CD4-positive, alpha-beta T cell treated with Interleukin-4 for 4 hours (primary cell): ENCODE measurements around the gene DCLRE1A.
"Not testable (repeated sequence)": the region's sequence is repeated elsewhere in the genome, so short reads cannot be mapped to it uniquely, and the experiment has no call there.

Experiments
- DNase-seq: peaks from one replicate; pipeline ENCODE4 v3.0.0-alpha.2; 2020

The DCLRE1A gene

GRCh38 chr10:113857210-113857609 lies 3.3 kb upstream of the DCLRE1A start:
- no peak for DNase-seq

DNA sequence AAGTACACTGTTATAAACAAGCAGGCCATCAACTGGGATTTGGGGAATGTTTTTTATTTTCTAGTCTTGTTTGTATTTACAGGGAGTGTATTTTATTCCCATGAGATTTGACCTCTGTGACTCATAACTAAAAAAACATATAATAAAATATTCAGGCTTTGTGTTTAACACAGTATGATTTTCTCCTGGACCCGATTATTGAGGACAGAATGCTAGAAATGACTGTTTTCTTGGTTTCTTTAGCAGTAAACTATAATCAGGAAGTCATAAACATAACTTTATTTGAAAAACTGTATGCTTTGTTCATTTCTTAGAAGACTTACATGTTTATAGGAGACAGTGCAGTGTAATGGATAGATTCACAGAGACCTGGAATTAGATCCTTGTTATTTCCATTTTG lies 2.7 kb upstream of the DCLRE1A start:
- no peak for DNase-seq

DNA sequence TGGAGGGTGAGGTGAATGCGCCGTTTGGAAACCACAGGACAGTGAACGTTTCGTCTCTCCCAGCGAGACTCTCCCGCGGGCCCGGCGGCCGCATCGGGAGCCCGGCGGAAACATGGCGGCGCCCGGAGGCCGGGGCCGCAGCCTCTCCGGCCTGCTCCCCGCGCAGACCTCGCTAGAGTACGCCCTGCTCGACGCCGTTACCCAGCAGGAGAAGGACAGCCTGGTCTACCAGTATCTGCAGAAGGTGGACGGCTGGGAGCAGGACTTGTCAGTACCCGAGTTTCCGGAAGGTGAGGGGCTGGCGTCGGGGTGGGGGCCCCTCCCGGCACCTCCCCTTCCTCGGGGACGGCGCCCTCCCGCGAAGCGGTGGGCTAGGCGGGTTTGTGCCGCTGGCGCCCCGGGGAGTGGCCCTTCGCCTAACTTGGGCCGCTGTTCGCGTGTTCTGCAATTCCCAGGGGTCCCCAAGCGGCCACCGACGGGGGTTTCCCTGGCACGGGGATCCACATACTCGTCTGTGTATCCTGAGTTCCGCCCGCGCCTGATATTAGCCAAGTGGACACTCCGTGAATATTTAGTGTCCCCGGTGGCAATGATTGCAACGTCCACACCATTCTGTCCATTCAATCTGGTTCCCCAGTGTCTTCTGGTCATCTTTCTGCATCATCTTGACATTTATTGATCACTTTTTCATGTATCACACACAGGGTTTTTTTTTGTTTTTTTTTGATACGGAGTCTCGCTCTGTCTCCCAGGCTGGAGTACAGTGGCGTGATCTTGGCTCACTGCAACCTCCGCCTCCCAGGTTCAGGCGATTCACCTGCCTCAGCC lies 1.1 kb upstream of the DCLRE1A start:
- peak; percentile 34 for DNase-seq

- no peak for DNase-seq
Measured at GRCh38 chr10:113853578-113854012, 287 bp downstream of the DCLRE1A start.

GRCh38 chr10:113849946-113850345 lies 3.9 kb downstream of the DCLRE1A start:
- DNase-seq, result no peak

DNA sequence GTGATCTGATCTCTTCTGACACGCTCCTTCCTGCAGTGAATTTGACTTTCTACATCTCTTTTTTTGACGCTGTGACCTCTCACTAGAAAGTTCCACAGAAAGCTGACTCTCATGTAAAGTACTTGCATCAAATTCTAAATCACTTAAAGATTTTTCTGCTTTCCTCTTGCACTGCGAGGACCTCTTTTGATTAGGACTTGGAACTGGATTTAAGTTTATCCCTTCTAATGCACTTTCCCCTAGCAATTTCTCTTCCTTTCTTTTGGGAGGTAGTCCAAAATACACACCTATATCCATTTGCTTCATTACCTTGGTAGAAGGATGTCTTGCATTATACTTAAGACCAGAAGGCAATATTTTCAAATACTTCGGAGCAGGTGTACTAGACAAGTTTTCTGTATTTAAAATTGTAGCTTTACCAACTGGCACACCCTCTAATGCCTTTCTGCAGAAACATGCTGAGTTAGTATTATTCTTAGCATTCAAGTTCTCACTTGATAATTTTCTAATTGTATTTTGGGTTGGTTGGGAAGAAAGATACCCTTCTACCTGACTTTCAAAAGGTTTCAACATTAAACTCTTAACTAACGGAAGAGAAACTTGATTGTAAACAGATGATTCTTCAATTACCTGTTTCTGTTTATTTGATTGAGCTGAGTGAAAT lies 4.6 kb downstream of the DCLRE1A start:
- no peak for DNase-seq

- no peak for DNase-seq
Measured at GRCh38 chr10:113846036-113846435, 7.8 kb downstream of the DCLRE1A start.

DNA sequence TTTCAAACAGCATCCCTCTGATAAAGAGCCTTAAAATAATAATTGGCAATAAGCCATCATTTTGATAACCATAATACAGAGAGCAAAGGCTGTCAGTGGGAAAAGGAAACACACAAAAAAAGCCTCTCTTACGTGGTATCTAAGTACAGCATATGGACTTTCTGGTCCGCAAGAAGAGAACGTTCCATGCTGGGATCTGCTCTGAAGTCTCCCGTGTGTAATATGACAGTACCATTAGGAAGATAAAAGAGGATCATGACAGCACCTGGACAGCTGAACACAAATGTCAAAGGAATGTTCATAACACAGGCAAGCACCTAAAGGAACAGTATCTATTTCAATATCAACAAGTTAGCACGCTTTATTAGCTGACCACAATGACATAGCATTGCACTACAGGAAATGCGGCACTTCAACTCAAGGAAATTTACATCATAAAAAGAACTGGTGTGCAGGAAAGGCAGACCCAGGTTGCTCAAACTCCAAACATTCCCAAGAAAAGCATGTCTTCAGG lies 9.9 kb downstream of the DCLRE1A start:
- DNase-seq, result no peak

DNA sequence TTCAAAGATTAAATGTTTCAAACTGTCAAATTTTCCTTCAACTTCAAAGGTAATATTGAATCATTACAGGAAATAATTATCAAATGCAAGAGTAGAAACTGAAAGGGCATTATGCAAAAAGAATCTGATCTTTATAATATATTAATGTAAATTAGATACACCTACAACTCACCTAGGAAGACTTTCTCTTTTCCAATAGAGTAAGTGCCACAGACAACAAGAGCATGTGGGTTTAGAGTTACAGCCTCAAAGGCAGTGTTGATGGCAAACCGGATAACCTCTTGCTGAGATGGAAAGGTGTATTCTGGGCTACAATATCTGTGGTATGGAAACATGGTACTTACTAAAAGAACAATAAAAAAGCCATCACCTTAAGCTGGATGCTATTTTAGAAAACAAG lies 11.7 kb downstream of the DCLRE1A start:
- no peak for DNase-seq

DNA sequence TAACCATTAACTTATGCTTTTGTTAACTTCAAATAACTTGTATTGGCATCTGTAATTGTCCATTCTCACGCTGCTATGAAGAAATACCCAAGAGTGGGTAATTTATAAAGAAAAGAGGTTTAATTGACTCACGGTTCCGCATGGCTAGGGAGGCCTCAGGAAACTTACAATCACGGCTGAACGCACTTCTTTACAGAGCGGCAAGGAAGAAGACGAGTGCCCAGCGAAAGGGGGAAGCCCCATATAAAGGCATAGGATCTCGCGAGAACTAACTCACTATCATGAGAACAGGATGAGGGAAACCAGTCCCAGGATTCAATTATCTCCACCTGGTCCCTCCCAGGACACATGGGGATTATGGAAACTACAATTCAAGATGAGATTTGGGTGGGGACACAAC lies 25.3 kb downstream of the DCLRE1A start:
- not testable (repeated sequence) for DNase-seq

GRCh38 chr10:113825791-113826190 lies 28.1 kb downstream of the DCLRE1A start:
- DNase-seq, result no peak

- DNase-seq, result no peak
Measured at GRCh38 chr10:113823389-113823788, 30.5 kb downstream of the DCLRE1A start.

GRCh38 chr10:113822174-113822573 lies 31.7 kb downstream of the DCLRE1A start:
- no peak for DNase-seq

- not testable (repeated sequence) for DNase-seq
Measured at GRCh38 chr10:113821306-113821705, 32.6 kb downstream of the DCLRE1A start.

- no peak for DNase-seq
Measured at GRCh38 chr10:113820507-113820906, 33.4 kb downstream of the DCLRE1A start.

DNA sequence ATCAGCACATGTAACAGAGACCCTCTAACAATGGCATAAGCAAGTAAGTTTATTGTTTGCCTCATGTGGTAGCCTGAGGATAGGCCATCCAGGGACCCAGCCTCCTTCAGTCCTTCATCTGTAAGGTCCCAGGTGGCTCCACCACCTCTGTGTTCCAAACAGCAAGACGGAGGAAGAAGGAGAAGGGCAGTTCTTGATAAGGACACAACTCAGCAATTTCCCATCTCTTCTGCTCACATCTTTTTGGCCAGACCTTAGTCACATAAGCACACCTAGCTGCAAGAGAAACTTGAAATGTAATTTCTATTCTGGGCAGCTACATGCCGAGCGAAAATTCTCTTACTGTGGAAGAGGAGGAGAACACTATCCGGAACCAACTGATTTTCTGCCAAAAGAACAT lies 33.9 kb downstream of the DCLRE1A start:
- no peak for DNase-seq

DNA sequence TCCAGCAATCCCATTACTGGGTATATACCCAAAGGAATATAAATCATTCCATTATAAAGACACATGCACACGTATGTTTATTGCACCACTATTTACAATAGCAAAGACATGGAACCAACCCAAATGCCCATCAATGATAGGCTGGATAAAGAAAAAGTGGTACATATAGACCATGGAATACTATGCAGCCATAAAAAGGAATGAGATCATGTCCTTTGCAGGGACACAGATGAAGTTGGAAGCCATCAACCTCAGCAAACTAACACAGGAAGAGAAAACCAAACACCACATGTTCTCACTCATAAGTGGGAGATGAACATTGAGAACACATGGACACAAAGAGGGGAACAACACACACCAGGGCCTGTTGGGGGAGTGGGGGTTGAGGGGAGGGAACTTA lies 39.2 kb downstream of the DCLRE1A start:
- DNase-seq, result not testable (repeated sequence)

DNA sequence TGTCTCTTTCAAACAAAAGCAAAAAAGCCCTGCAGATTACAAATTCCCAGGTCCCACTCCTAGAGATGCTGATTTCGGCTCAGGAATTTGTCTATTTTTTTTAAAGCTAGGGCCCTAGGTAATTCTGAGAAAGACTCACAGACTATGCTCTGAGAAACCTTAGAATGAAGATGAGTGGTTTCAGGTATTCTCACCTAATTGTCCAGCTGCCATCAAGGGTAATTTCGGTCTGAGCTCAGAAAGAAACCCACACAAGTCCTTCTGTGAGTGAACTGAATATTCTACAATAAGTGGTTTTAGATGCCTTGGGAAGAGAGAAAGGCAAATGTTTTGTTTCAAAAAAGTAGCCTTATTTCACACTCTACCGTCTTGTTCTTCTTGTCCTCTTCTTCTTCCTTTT lies 45.7 kb downstream of the DCLRE1A start:
- DNase-seq, result no peak

DNA sequence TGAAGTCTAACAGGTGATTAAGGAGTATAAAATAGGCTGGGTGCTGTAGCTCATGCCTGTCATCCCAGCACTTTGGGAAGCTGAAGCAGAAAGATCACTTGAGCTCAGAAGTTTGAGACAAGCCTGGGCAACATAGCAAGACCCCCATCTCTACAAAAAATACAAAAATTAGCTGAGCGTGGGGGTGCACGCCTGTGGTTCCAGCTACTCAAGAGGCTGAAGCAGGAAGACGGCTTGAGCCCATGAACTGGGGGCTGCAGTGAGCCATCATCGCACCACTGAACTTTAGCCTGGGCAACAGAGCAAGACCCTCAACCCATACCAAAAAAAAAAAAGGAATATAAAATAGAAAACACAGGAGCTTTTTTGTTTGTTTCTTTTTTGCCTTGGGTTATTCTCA lies 47.4 kb downstream of the DCLRE1A start:
- DNase-seq, result no peak

DNA sequence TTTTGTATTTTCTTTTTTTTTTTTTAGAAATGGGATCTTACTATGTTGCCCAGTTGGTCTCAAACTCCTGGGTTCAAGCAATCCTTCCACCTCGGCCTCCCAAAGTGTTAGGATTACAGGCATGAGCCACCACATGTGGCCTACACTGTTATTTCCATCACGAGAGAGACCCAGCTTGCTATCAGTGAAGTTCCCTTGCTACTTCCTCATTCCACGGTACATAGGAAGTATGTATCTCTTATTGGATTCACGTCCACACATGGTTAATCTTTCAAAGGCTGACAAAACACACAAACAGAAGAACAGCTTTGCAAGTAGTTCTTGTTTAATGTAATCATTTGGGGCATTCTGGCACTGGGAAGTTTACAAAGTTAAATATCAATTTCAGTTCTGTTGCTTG lies 50.9 kb downstream of the DCLRE1A start:
- no peak for DNase-seq

DNA sequence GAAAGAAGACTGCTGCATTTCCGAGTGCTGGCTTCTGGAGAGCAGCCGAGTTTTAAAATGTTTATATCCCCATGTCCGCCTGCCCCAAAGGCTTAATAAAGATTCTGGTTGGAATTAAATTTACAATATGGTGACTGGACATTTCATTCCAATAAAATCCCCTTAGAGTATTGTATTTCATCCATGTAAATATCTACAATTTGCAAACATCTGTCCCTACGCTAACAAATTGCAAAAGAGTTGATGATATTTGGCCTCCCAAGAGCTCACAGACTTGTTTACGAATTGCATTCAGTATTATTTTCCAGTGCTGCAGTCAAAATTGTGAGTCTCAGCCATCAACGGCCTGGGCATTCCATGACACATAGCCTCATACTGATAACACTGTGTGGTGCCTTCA lies 52.3 kb downstream of the DCLRE1A start:
- DNase-seq, result no peak

- DNase-seq, result no peak
Measured at GRCh38 chr10:113791691-113792090, 62.2 kb downstream of the DCLRE1A start.

GRCh38 chr10:113788604-113789083 lies 65.2 kb downstream of the DCLRE1A start:
- no peak for DNase-seq
